KMS-11 (cell line): ENCODE data around the gene FGF21.

Experiments used
- H2AFZ ChIP-seq: fragments of 200-600 bp; sonication (generic); 2 replicates; pipeline ENCODE4 v1.6.1; 2016; ENCODE audit warnings: antibody characterized with exemption, mixed run types, low read depth
- H3K27ac ChIP-seq: fragments of 200-600 bp; sonication (generic); 2 replicates; pipeline ENCODE4 v1.6.1; 2016; ENCODE audit warnings: mild to moderate bottlenecking, mixed run types
- H3K27me3 ChIP-seq: fragments of 200-600 bp; sonication (generic); 2 replicates; pipeline ENCODE4 v1.6.1; 2017; ENCODE audit warnings: mild to moderate bottlenecking, low read depth, mixed run types, moderate library complexity; ENCODE audit not compliant: insufficient read depth
- H3K36me3 ChIP-seq: fragments of 200-600 bp; sonication (generic); 2 replicates; pipeline ENCODE4 v1.6.1; 2017; ENCODE audit warnings: mild to moderate bottlenecking, mixed run types; ENCODE audit not compliant: insufficient read depth
- H3K4me1 ChIP-seq: fragments of 200-600 bp; sonication (generic); 2 replicates; pipeline ENCODE4 v1.6.1; 2016; ENCODE audit warnings: mild to moderate bottlenecking, low read depth, mixed run types; ENCODE audit not compliant: poor library complexity, severe bottlenecking
- H3K4me2 ChIP-seq: fragments of 200-600 bp; sonication (generic); 2 replicates; pipeline ENCODE4 v1.7.0; 2016; ENCODE audit warnings: mild to moderate bottlenecking, mixed run types
- H3K4me3 ChIP-seq: fragments of 200-600 bp; sonication (generic); IDR thresholded peaks from 2 replicates; pipeline ENCODE4 v1.6.1; 2017; ENCODE audit warnings: low read depth, low read length, mixed read lengths; ENCODE audit not compliant: insufficient read depth
- H3K79me2 ChIP-seq: fragments of 200-600 bp; sonication (generic); 2 replicates; pipeline ENCODE4 v1.6.1; 2016; ENCODE audit warnings: low read depth, mixed run types; ENCODE audit not compliant: insufficient read depth
- H3K9ac ChIP-seq: fragments of 200-600 bp; sonication (generic); 2 replicates; pipeline ENCODE4 v1.6.1; 2016; ENCODE audit warnings: mild to moderate bottlenecking, mixed run types
- H4K20me1 ChIP-seq: fragments of 200-600 bp; sonication (generic); 2 replicates; pipeline ENCODE4 v1.6.1; 2016; ENCODE audit warnings: mild to moderate bottlenecking, mixed run types; ENCODE audit not compliant: insufficient read depth
- TF ChIP-seq, protein P1 (sequence below): fragments of 200-600 bp; sonication (generic); conservative IDR thresholded peaks from 2 replicates; pipeline ENCODE4 v1.6.1; 2017; ENCODE audit warnings: low read depth, mild to moderate bottlenecking, antibody characterized with exemption, low read length, moderate library complexity, mixed read lengths

FGF21 gene

DNA sequence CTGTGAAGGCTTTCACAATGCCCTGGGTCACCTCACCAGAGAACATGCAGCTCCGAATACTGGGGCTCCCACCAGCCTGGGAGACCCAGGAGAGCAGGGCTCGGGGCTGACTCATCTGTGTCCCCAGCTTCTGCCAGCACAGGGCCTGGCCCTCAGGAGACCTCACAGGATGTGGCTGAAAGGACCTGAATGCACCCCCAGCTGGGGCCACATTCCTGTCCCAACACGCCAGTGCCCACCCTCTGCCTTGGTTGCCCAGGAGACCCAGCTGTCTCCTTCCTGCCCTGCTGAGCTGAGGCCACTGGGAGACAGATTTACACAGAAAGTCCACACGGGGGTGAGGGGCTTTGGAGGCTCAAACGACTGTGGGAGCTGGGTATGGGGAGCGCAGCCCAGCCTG is 43.6 kb downstream of the FGF21 start:
- no peak overlapping the region for H3K9ac ChIP-seq
- H3K4me3 ChIP-seq = no peak overlapping the region
- H3K36me3 ChIP-seq = no peaks in the 10 kb centered on the region
- no peaks in the 10 kb centered on the region for H3K27me3 ChIP-seq
- H4K20me1 ChIP-seq = no peaks in the 10 kb centered on the region
- no peak overlapping the region for H3K4me2 ChIP-seq
- TF ChIP-seq, protein P1, sequence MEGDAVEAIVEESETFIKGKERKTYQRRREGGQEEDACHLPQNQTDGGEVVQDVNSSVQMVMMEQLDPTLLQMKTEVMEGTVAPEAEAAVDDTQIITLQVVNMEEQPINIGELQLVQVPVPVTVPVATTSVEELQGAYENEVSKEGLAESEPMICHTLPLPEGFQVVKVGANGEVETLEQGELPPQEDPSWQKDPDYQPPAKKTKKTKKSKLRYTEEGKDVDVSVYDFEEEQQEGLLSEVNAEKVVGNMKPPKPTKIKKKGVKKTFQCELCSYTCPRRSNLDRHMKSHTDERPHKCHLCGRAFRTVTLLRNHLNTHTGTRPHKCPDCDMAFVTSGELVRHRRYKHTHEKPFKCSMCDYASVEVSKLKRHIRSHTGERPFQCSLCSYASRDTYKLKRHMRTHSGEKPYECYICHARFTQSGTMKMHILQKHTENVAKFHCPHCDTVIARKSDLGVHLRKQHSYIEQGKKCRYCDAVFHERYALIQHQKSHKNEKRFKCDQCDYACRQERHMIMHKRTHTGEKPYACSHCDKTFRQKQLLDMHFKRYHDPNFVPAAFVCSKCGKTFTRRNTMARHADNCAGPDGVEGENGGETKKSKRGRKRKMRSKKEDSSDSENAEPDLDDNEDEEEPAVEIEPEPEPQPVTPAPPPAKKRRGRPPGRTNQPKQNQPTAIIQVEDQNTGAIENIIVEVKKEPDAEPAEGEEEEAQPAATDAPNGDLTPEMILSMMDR = no peak
- H2AFZ ChIP-seq = no peak overlapping the region
- H3K4me1 ChIP-seq = peaks cover 4% of the 10 kb centered on the region
- H3K79me2 ChIP-seq = no peaks in the 10 kb centered on the region
- H3K27ac ChIP-seq = no peak overlapping the region

DNA sequence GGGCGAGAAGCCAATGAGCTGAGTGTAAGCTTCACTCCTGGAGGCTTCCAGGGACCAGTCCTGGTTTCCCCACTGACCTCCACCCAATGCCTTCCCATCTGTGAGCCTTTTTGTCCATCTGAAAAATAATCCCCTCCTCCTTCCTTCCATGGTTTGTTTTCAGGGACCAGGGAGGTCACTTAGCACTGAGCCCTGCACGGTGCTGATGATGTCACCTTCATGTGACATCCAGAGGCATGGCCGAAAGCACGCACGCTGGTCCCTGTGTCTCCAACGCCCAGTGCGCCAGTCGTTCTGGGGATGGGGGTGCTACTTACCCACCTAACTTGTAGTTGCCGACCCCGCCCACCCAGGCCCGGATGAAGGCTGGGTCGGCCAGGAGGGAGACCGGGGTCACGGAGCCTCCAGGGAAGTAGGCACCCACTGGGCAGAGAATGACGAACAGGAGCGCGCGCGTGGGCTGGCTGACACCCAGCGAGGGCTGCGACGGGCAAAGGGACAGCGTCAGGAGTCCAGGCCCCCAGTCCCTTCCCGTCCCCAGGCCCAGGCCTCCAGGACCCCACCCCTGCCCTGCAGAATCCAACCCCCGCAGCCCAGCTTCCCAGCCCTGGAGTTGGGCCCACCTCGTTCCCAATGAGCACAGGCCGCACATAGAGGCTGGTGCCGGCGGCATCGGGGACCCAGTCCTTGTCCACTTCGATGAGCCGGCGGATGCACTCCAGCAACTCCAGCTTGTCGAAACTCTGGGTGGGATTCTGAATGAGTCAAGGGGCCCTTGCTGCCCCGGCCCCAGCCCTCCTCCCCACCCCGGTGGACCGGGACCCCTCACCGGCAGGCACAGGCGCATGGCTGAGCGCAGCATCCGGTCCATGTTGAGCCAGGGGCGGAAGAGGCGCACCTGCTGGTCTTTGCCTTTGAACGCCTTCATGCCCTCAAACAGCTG is 44.3 kb downstream of the FGF21 start:
- H2AFZ ChIP-seq = no peak overlapping the region
- H3K4me1 ChIP-seq = peaks cover 4% of the 10 kb centered on the region
- H3K9ac ChIP-seq = no peak overlapping the region
- TF ChIP-seq, protein P1 = no peak
- H3K36me3 ChIP-seq = no peaks in the 10 kb centered on the region
- H3K79me2 ChIP-seq = no peaks in the 10 kb centered on the region
- no peak overlapping the region for H3K27ac ChIP-seq
- H3K27me3 ChIP-seq = no peaks in the 10 kb centered on the region
- H3K4me3 ChIP-seq = no peak overlapping the region
- H3K4me2 ChIP-seq = no peak overlapping the region
- H4K20me1 ChIP-seq = no peaks in the 10 kb centered on the region

DNA sequence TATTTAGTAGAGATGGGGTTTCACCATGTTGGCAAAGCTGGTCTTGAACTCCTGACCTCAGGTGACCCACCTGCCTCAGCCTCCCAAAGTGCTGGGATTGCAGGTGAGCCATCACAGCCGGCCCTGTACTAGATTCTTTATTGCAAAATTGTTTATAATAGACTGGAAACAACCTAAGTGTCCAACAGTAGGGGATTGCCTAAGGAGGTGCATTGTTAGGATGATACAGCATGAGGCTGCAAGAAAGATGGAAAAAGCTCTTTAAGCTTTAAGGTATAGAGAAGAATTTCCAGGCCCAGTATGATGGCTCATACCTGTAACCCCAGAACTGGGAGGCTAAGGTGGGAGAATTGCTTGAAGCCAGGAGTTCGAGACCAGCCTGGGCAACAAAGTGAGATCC is 47.3 kb downstream of the FGF21 start:
- Histone ChIP-seq H4K20me1 (no peaks in the 10 kb centered on the region), H3K4me3 (no peak overlapping the region), H2AFZ (no peak overlapping the region), H3K9ac (no peak overlapping the region), H3K27me3 (no peaks in the 10 kb centered on the region), H3K4me2 (no peak overlapping the region), H3K79me2 (no peaks in the 10 kb centered on the region), H3K27ac (no peak overlapping the region), H3K4me1 (no peaks in the 10 kb centered on the region), H3K36me3 (no peaks in the 10 kb centered on the region)
- TF ChIP-seq, protein P1 = no peak

DNA sequence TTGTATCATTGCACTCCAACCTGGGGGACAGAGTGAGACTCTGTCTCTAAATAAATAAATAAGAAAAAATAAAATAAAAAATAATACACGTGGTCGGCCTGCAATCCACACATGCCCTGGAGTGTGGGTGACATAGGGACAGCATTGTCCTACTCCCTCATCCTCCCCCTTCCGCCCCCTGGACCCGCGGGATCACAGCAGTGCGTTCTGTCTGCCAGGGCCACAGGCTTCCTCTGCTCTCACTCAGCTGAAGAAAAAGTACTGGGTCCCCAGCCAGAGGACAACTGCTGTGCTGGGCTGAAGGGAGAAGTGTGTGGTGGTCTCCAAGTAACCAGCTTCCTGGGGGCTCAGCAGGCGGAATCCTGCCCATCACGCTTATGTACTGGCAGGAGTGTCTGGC is 49.2 kb downstream of the FGF21 start:
- Histone ChIP-seq H3K4me3 (no peak overlapping the region), H3K9ac (no peak overlapping the region), H3K27ac (no peak overlapping the region), H3K4me1 (peaks cover 10% of the 10 kb centered on the region), H2AFZ (no peak overlapping the region), H3K4me2 (no peak overlapping the region), H3K27me3 (no peaks in the 10 kb centered on the region), H3K79me2 (peaks cover 14% of the 10 kb centered on the region), H3K36me3 (no peaks in the 10 kb centered on the region), H4K20me1 (no peaks in the 10 kb centered on the region)
- TF ChIP-seq, protein P1 = no peak
